AG10803 (cell line): ENCODE measurements around the gene ROS1.

ENCODE experiments used
- DNase-seq: peaks from one replicate; pipeline ENCODE4 v3.0.0; 2010; ENCODE audit warnings: low read depth
- H3K4me3 ChIP-seq: 2 replicates; pipeline ENCODE4 v1.5.1; 2011; ENCODE audit warnings: mild to moderate bottlenecking, low read length, control low read depth
- TF ChIP-seq, protein P1 (sequence below): conservative IDR thresholded peaks from 2 replicates; pipeline ENCODE4 v1.5.1; 2011; ENCODE audit warnings: mild to moderate bottlenecking, low read length, control low read depth, inconsistent platforms

Gene ROS1

DNA sequence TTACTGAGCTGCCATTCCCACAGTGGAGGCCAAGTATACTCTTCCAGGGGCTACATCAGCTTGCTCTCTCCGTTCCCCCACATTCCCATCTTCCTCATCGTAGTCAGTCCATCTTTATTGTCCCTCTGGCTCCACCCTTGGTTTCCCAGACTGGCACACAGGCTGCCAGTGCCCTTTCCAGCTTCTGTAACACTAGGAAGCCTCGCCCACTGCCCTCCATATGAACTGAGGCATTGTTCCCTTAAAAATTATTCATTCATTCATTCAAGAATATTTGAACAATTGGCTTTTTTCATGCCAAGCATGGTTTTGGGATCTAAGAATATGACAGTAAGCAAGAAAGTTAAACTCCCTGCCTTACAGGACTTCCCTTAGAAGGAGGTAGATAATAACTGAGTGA, 14.3 kb downstream of the ROS1 start:
- DNase-seq, result no peak
- TF ChIP-seq, protein P1, sequence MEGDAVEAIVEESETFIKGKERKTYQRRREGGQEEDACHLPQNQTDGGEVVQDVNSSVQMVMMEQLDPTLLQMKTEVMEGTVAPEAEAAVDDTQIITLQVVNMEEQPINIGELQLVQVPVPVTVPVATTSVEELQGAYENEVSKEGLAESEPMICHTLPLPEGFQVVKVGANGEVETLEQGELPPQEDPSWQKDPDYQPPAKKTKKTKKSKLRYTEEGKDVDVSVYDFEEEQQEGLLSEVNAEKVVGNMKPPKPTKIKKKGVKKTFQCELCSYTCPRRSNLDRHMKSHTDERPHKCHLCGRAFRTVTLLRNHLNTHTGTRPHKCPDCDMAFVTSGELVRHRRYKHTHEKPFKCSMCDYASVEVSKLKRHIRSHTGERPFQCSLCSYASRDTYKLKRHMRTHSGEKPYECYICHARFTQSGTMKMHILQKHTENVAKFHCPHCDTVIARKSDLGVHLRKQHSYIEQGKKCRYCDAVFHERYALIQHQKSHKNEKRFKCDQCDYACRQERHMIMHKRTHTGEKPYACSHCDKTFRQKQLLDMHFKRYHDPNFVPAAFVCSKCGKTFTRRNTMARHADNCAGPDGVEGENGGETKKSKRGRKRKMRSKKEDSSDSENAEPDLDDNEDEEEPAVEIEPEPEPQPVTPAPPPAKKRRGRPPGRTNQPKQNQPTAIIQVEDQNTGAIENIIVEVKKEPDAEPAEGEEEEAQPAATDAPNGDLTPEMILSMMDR, result no peak

DNA sequence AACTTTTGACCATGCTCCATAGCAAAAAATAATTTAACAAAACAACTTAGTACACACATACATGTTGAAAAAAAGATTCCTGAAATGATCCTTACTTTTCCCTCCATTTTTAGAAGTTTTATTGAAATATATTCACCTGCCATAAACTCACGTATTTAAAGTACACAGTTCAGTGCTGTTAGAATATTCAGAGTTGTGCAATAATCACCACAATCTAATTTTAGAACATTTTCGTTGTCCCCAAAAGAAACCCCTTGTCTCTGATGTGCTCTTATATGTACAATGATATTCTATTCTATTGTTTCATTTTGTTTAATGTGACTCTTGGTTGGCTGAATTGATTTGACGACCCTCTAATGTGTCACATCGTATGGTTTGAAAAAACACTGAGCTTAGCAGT, 15.9 kb downstream of the ROS1 start:
- no peak overlapping the region for H3K4me3 ChIP-seq
- TF ChIP-seq, protein P1, result no peak
- no peak for DNase-seq

More for the DNA sequence above, 14.3 kb downstream of the ROS1 start:
- no peak overlapping the region for H3K4me3 ChIP-seq

DNA sequence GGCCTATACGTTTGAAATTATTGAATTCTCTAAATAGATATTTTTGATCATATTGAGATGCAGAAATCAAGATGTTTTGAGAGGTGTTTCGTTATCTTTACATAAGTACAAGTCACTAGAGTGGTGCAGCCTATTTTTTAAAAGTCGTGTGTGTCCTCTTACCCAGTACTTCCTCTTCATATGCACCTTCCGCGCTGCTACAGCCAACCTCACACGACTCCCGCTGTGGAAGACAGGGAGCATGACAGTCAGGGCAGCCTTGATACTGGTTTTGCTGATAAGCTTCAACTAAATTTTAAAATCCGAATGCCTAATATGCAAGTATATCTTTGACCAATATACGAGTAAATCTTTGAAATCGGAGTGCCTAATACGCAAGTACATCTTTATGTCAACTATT, 16.3 kb downstream of the ROS1 start:
- DNase-seq, result no peak
- TF ChIP-seq, protein P1, result no peak
- no peak overlapping the region for H3K4me3 ChIP-seq

- H3K4me3 ChIP-seq, result no peak overlapping the region
- DNase-seq, result peak; percentile 11
- TF ChIP-seq, protein P1, result peak; percentile 56
These were observed 21.2 kb downstream of the ROS1 start for GRCh38 chr6:117404548-117404947.

- TF ChIP-seq, protein P1, result no peak
- no peak for DNase-seq
- no peak overlapping the region for H3K4me3 ChIP-seq
These were observed 23.9 kb downstream of the ROS1 start for GRCh38 chr6:117401799-117402198.

DNA sequence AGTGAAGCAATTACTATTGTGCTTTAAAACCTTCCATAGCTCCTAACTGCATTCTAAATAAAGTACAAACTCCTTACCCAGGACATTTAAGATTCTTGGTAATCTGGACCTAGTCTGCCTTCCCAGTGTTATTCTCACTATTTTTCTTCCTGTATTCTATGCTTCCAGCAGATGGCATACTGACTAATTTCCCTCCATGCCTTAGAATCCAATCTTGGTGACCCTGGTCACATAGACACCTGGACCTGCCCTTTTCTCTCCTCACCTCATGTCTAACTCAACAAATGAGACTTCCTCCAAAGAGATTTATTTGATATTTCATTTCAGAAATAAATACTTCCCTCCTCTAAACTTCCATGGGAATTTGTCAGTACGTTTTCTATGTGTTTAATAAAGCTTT, 25.8 kb downstream of the ROS1 start:
- H3K4me3 ChIP-seq, result no peak overlapping the region
- DNase-seq, result no peak
- TF ChIP-seq, protein P1, result peak; percentile 53

GRCh38 chr6:117399126-117399525, 26.6 kb downstream of the ROS1 start:
- H3K4me3 ChIP-seq, result no peak overlapping the region
- TF ChIP-seq, protein P1, result no peak
- DNase-seq, result no peak
